ENCODE results near the gene COMT. TPM values are rescaled to one million over a fixed set of nuclear protein-coding genes. Genes with fewer than 3 reads are reported as not detected.

The COMT gene
- total and polyA plus RNA-seq, 9 of the 15 experiments (the other 6 are each of a cell fraction or from before 2014, with no cell fraction given), result 12.5 to 351 (median 155) TPM

DNA sequence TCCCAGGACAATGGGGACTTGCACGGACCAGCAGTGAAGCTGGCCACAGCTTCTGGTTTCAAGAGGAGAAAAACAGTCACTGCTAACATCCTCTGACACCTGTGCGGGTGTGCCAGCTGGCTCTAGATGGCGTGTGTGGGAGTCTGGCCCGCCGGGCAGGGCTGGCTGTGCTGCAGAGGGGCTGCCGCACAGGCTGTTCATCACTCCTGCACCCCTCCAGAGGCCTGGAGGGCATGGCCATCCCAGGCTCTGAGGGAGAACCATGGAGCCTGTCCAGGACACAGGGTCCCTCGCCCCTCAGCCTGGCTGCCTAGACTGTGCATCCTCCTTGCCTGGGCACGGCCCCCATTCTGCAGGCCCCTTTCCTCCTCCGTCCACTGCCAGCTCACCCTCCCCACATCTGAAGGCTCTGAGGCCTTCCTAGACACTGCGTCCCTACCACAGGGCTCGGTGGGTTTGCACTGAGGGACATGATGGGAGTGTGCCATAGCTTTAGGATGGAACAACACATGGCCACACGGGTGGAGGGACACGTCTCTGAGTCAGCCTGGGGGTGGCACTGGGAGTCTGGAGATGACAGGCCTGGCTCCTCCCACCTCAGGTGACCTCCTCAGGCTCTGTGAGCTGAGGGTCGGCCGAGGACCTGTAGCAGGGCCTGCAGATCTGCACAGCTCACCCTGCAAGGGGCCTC, 44.8 kb upstream of the COMT start (continued):
- TF ChIP-seq, protein P1, sequence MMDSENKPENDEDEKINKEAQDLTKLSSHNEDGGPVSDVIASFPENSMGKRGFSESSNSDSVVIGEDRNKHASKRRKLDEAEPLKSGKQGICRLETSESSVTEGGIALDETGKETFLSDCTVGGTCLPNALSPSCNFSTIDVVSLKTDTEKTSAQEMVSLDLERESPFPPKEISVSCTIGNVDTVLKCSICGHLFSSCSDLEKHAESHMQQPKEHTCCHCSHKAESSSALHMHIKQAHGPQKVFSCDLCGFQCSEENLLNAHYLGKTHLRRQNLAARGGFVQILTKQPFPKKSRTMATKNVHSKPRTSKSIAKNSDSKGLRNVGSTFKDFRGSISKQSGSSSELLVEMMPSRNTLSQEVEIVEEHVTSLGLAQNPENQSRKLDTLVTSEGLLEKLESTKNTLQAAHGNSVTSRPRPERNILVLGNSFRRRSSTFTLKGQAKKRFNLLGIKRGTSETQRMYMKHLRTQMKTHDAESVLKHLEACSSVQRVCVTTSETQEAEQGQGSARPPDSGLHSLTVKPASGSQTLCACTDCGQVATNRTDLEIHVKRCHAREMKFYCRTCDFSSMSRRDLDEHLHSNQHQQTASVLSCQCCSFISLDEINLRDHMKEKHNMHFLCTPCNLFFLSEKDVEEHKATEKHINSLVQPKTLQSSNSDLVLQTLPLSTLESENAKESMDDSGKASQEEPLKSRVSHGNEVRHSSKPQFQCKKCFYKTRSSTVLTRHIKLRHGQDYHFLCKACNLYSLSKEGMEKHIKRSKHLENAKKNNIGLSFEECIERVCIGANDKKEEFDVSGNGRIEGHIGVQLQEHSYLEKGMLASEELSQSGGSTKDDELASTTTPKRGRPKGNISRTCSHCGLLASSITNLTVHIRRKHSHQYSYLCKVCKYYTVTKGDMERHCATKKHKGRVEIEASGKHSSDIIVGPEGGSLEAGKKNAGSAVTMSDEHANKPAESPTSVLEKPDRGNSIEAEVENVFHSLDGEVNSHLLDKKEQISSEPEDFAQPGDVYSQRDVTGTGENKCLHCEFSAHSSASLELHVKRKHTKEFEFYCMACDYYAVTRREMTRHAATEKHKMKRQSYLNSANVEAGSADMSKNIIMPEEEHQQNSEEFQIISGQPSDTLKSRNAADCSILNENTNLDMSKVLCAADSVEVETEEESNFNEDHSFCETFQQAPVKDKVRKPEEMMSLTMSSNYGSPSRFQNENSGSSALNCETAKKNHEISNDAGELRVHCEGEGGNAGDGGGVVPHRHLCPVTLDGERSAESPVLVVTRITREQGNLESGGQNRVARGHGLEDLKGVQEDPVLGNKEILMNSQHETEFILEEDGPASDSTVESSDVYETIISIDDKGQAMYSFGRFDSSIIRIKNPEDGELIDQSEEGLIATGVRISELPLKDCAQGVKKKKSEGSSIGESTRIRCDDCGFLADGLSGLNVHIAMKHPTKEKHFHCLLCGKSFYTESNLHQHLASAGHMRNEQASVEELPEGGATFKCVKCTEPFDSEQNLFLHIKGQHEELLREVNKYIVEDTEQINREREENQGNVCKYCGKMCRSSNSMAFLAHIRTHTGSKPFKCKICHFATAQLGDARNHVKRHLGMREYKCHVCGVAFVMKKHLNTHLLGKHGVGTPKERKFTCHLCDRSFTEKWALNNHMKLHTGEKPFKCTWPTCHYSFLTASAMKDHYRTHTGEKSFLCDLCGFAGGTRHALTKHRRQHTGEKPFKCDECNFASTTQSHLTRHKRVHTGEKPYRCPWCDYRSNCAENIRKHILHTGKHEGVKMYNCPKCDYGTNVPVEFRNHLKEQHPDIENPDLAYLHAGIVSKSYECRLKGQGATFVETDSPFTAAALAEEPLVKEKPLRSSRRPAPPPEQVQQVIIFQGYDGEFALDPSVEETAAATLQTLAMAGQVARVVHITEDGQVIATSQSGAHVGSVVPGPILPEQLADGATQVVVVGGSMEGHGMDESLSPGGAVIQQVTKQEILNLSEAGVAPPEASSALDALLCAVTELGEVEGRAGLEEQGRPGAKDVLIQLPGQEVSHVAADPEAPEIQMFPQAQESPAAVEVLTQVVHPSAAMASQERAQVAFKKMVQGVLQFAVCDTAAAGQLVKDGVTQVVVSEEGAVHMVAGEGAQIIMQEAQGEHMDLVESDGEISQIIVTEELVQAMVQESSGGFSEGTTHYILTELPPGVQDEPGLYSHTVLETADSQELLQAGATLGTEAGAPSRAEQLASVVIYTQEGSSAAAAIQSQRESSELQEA (IDR thresholded peaks at IDR 0.05; ENCODE audit: low read depth), result no peak
- TF ChIP-seq ZNF133 (CRISPR knock-in tag; IDR thresholded peaks at IDR 0.05), result peak; percentile 67; the same call in 1 of the 2 replicates
- TF ChIP-seq, protein P2, sequence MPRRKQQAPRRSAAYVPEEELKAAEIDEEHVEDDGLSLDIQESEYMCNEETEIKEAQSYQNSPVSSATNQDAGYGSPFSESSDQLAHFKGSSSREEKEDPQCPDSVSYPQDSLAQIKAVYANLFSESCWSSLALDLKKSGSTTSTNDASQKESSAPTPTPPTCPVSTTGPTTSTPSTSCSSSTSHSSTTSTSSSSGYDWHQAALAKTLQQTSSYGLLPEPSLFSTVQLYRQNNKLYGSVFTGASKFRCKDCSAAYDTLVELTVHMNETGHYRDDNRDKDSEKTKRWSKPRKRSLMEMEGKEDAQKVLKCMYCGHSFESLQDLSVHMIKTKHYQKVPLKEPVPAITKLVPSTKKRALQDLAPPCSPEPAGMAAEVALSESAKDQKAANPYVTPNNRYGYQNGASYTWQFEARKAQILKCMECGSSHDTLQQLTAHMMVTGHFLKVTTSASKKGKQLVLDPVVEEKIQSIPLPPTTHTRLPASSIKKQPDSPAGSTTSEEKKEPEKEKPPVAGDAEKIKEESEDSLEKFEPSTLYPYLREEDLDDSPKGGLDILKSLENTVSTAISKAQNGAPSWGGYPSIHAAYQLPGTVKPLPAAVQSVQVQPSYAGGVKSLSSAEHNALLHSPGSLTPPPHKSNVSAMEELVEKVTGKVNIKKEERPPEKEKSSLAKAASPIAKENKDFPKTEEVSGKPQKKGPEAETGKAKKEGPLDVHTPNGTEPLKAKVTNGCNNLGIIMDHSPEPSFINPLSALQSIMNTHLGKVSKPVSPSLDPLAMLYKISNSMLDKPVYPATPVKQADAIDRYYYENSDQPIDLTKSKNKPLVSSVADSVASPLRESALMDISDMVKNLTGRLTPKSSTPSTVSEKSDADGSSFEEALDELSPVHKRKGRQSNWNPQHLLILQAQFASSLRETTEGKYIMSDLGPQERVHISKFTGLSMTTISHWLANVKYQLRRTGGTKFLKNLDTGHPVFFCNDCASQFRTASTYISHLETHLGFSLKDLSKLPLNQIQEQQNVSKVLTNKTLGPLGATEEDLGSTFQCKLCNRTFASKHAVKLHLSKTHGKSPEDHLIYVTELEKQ (CRISPR knock-in tag; IDR thresholded peaks at IDR 0.05), result 0 out of 2 replicates have a peak, but pooled peaks have one; percentile 12
- peak; percentile 87 for TF ChIP-seq SETDB1 (IDR thresholded peaks at IDR 0.05; ENCODE audit: low read length)
- TF ChIP-seq POLR2AphosphoS5 (IDR thresholded peaks at IDR 0.05; ENCODE audit: control insufficient read depth, insufficient read depth, low read depth, low read length), result no peak
- TF ChIP-seq, protein P3, sequence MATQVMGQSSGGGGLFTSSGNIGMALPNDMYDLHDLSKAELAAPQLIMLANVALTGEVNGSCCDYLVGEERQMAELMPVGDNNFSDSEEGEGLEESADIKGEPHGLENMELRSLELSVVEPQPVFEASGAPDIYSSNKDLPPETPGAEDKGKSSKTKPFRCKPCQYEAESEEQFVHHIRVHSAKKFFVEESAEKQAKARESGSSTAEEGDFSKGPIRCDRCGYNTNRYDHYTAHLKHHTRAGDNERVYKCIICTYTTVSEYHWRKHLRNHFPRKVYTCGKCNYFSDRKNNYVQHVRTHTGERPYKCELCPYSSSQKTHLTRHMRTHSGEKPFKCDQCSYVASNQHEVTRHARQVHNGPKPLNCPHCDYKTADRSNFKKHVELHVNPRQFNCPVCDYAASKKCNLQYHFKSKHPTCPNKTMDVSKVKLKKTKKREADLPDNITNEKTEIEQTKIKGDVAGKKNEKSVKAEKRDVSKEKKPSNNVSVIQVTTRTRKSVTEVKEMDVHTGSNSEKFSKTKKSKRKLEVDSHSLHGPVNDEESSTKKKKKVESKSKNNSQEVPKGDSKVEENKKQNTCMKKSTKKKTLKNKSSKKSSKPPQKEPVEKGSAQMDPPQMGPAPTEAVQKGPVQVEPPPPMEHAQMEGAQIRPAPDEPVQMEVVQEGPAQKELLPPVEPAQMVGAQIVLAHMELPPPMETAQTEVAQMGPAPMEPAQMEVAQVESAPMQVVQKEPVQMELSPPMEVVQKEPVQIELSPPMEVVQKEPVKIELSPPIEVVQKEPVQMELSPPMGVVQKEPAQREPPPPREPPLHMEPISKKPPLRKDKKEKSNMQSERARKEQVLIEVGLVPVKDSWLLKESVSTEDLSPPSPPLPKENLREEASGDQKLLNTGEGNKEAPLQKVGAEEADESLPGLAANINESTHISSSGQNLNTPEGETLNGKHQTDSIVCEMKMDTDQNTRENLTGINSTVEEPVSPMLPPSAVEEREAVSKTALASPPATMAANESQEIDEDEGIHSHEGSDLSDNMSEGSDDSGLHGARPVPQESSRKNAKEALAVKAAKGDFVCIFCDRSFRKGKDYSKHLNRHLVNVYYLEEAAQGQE (IDR thresholded peaks at IDR 0.05; ENCODE audit: borderline replicate concordance), result no peak
- TF ChIP-seq, protein P3 (CRISPR knock-in tag; IDR thresholded peaks at IDR 0.05; ENCODE audit: low read depth), result no peak
